HL-60/S4 treated with phorbol 12-myristate 13-acetate at 8.2 ng/mL for 4 days and 3 days (cell line): ENCODE data around the gene PPIE.

ENCODE experiments used
- in situ Hi-C: fragments of 300-500 bp; cut with MboI; formaldehyde crosslinking; loops from 2 replicates; pipeline ENCODE4 v1.15.0; 2022; ENCODE audit warnings: low sequenced_read_pairs

The PPIE gene

GRCh38 chr1:39738622-39739366 is at the start of gene PPIE:
Gene PPIE, plus strand, starts transcription at chr1:39738882. Its CDS starts 19 bp downstream, at chr1:39738901.
- in situ Hi-C loops: no loop called here

- in situ Hi-C loops: no loop called here
These were observed 49.5 kb upstream of the PPIE start for GRCh38 chr1:39689214-39689613.

- in situ Hi-C loops: no loop called here
These were observed 49.0 kb upstream of the PPIE start for GRCh38 chr1:39689635-39690034.

- in situ Hi-C loops: no loop called here
These were observed 48.5 kb upstream of the PPIE start for GRCh38 chr1:39690225-39690624.

- in situ Hi-C loops: no loop called here
These were observed 47.8 kb upstream of the PPIE start for GRCh38 chr1:39690794-39691382.

GRCh38 chr1:39691383-39692151 is 47.1 kb upstream of the PPIE start, which contains the start of gene HPCAL4:
Gene HPCAL4, minus strand, starts transcription at chr1:39691433. Its CDS starts 6,830 bp downstream, at chr1:39684603.
- in situ Hi-C loops: no loop called here

- in situ Hi-C loops: no loop called here
These were observed 46.3 kb upstream of the PPIE start for GRCh38 chr1:39692152-39693074.

- in situ Hi-C loops: no loop called here
These were observed 44.7 kb upstream of the PPIE start for GRCh38 chr1:39694026-39694425.

- in situ Hi-C loops: no loop called here
These were observed 43.7 kb upstream of the PPIE start for GRCh38 chr1:39695016-39695415.

- in situ Hi-C loops: no loop called here
These were observed 42.2 kb upstream of the PPIE start for GRCh38 chr1:39696448-39696847.

GRCh38 chr1:39698568-39698967 is 40.1 kb upstream of the PPIE start:
- in situ Hi-C loops: no loop called here

GRCh38 chr1:39699419-39699818 is 39.3 kb upstream of the PPIE start:
- in situ Hi-C loops: no loop called here

- in situ Hi-C loops: no loop called here
These were observed 38.3 kb upstream of the PPIE start for GRCh38 chr1:39700348-39700747.

GRCh38 chr1:39701049-39701439 is 37.6 kb upstream of the PPIE start:
- in situ Hi-C loops: no loop called here

GRCh38 chr1:39704757-39705156 is 33.9 kb upstream of the PPIE start:
- in situ Hi-C loops: no loop called here

GRCh38 chr1:39707506-39707905 is 31.2 kb upstream of the PPIE start:
- in situ Hi-C loops: no loop called here

GRCh38 chr1:39711104-39711965 is 27.3 kb upstream of the PPIE start:
- in situ Hi-C loops: loop anchor here (10.0 kb wide), 1 partner anchor 107 kb away; no protein-coding TSS in a partner anchor

GRCh38 chr1:39711966-39712340 is 26.7 kb upstream of the PPIE start:
- in situ Hi-C loops: loop anchor here (10.0 kb wide), 1 partner anchor 107 kb away; no protein-coding TSS in a partner anchor

- in situ Hi-C loops: loop anchor here (10.0 kb wide), 1 partner anchor 109 kb away; no protein-coding TSS in a partner anchor
These were observed 25.1 kb upstream of the PPIE start for GRCh38 chr1:39713557-39713956.

- in situ Hi-C loops: loop anchor here (10.0 kb wide), 1 partner anchor 113 kb away; no protein-coding TSS in a partner anchor
These were observed 20.9 kb upstream of the PPIE start for GRCh38 chr1:39717809-39718208.
